Activated CD4-positive, alpha-beta T cell treated with anti-CD3 and anti-CD28 coated beads, Interleukin-2, amount 50 U/mL, for 16 hours (primary cell): Measurements from ENCODE around the gene TBC1D1.

Experiments used
- DNase-seq: peaks from one replicate; pipeline ENCODE4 v3.0.0-alpha.2; 2020

Gene TBC1D1

DNA sequence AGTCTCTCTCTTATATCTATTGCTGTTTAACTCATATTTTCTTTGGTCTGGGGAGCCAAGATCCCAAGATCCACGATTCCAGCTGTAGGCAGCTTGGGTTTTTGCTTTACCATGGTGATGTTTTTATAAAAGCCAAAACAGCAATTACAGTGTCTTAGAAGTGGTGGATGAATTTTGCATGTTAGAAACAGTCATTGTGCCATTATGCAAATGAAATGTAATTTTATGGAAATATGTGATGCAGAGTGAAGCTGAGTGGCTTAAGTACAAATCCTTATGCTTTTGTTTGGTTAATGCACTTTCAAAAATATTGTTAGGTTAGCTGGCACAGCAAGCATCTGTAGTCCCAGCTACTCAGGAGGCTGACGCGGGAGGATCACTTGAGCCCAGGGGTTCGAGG lies 36.5 kb downstream of the TBC1D1 start:
- DNase-seq = no peak

- peak; percentile 56 for DNase-seq
Observed at GRCh38 chr4:37928426-37929416, 37.8 kb downstream of the TBC1D1 start.

DNA sequence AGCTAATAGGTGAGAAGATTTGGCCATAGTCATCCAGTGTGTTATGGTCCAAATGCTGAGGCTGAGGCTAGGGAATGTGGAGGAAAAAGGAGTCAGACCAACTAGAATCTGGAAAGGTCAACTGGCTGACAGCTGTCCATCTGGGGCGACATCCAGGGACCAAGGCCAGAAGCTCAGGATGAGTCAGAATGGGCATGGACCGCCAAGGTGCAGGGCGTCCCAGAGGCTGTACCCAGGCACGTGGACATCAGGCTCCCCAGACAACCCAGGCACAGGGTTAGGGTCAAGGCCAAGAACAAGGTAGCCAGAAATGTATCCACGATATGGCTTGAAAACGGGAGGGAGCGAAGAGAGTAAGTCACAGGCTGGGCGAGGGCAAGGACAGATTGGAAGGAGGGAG lies 43.2 kb downstream of the TBC1D1 start:
- DNase-seq = no peak

- no peak for DNase-seq
Observed at GRCh38 chr4:37934609-37935008, 43.7 kb downstream of the TBC1D1 start.

DNA sequence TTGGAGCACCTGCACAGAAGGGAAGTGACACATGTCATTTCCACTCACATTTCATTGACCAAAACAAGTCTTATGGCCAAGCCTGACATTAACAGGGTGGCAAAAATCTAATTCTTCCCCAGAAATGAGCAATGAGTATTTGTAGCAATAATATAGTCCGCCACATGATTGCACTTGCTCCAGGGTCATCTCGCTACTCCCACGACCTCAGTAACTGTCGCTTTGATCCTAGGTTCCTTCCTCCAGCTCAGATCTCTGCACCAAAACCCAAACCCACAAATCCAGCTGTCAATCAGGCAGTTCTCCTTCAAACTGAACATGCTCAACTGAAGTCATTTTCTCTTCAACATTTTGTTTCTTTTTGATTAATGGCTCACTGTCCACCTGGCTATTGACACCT lies 44.1 kb downstream of the TBC1D1 start:
- no peak for DNase-seq

DNA sequence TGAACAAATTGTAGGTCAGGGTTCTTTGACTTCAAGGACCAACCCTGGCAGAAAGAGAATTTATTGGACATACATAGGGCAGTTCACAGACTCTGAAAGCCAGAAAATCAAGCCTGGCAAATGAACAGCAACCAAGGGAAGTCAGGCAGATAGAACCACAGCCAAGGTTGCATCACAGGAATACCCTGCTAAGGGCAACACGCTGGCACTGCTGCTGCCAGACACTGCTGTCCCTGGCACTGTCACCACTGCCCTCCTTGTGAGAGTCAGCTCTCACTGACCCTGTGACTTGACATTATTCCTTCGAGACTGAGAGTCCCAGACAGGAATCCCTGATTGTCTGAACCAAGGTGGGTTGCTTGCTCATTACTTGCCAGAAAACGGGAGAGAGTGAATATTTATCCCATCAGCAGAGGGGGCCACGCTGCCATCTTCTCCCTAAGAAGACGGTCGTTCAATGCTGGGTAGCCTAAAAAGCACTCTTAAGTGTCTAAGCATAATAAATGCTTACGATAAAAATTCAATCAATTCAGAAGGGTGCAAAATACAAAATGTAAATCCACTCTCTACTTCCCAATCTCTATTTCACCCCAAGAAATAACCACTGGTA lies 46.1 kb downstream of the TBC1D1 start:
- no peak for DNase-seq

- DNase-seq = no peak
Observed at GRCh38 chr4:37938208-37938607, 47.3 kb downstream of the TBC1D1 start.

DNA sequence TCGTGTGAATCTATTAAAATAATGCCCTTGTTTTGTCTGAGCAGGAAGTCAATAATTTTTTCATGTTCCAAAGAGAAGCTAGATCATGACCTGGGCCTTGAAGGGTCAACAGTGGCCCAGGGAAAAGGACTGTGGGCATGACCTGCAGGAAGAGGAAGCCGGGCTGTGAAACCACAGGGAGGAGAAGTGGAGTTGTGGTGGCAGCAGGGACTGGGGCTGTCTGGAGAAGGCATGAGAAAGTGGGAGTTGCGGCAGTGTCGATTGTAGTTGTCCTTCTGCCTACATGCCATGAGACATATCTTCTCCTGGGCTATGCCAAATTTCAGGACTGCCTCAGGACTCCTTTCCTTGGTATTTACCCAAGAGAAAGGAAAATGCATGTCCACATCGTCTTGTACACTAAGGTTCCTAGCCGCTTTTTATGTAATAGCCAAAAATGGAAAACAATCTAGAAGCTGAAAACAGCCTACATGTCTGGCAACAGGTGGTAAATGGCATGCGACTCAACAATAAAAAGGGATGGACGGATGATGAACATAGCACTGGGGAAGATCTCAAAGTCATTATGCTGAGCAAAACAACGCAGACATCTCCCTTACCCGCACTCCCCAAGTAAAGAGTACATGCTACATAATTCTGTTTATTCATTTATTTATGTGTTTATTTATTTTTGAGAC lies 55.8 kb downstream of the TBC1D1 start:
- no peak for DNase-seq

DNA sequence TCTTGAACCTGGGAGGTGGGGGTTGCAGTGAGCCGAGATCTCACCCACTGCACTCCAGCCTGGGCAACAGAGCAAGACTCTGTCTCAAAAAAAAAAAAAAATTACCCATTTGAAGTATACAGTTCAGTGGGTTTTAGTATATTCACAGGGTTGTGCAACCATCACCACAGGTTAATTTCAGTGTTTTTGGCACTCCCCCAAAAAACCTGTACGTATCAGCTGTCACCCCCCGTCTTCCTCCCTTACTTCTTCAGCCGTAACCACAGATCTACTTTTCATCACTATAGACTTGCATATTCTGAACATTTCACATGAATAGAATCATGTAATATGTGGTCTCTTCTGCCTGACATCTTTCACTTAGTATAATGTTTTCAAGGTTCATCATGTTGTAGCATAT lies 57.7 kb downstream of the TBC1D1 start:
- no peak for DNase-seq

DNA sequence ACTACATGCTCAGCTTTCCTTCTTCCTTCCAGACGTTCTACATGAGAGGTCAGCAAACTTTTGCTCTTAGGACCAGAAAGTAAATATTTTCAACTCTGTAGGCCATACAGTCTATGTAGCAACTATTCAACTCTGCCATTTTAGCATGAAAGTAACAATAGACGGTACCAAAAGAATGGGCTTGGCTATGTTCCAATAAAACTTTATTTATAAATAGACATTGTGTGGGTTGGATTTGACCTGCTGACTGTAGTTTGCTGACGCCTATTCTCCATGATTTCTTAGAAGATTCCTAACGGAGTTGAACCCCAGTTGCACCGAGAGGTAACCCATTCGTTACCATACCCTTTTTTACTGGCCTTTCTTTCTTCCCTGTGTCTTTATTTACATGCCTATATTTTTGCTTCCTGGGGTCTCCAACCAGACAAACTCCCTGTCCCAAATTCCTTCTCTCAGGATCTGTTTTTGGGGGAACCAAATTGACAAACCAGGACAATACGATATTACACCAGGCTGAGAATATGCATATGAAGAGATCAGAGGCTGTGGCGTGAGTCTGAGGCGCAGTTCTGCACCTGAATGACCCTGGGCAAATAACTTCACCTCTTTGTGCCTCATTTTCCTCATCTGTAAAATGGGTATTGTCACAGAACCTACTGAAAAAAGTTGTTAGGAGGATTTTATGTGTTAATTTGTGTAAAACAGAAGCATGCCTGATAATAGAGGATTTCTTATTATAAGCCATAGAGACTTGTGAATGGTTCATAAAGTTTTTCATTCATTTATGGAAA lies 58.9 kb downstream of the TBC1D1 start:
- no peak for DNase-seq

GRCh38 chr4:37951461-37952352 lies 60.8 kb downstream of the TBC1D1 start:
- no peak for DNase-seq

DNA sequence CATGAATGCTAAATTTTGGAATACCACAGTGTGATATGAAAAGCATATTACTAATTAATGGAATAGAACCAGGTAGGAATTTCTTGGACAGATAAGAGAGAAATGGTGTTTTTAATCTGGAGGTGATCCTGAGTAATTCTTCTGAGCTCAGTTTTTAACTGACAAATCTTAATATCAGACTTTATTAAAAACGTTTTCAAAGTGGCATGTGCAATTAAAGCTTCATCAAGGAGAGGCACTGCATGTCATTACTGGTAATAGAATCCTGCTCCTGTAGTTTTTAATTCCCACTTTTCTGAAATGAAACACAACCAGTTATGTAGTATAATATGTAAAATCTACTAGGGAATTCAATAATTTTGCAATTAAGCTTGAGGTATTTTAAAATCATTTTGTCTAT lies 62.3 kb downstream of the TBC1D1 start:
- DNase-seq = no peak

DNA sequence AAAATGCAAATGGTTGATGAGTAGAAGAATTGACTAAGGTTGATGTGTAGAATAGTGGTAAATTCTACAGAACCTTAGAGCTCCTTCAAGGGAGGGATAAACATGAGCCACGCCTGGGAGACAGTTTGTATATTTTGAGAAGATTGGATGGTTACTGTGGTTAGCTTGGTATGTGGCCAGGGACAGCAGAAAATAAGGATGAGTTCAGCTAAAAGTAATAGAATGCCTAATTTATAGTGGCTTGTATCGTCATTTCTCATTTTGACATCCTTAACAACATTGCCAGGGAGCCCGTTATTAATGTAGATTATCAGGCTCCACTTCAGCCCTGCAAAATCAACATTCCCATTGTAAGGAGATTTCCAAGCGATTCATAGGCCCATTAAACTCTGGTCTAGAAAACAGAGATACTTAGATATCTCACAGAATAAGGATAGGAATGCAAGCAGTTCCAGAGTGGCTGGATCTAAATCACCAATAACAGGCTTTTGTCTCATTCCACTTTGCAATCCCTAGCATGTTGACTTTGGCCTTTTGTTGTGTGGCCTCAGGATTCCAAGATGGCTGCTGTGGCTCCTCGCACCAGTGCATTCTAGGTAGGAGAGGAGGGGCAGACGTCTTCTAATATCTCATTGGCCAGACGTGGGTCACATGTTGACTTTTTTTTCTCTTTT lies 62.9 kb downstream of the TBC1D1 start:
- no peak for DNase-seq

DNA sequence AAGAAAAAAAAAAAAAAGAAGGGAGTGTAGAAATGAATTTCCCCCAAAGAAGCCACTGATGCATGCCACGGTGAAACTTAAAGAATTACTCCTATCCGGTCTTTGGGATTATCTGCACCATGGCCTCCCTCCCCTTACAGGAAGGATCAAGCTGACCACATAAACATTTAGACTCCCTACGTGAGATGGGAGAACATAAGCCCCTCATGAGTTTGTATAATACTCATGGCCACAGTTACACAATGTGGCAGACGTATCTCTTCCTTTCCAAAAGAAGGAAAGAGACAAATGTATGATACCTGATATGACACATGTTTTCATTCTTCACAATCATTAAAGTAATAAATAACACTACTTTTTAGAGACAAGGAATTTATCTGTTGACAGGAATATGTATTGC lies 66.1 kb downstream of the TBC1D1 start:
- DNase-seq = no peak

DNA sequence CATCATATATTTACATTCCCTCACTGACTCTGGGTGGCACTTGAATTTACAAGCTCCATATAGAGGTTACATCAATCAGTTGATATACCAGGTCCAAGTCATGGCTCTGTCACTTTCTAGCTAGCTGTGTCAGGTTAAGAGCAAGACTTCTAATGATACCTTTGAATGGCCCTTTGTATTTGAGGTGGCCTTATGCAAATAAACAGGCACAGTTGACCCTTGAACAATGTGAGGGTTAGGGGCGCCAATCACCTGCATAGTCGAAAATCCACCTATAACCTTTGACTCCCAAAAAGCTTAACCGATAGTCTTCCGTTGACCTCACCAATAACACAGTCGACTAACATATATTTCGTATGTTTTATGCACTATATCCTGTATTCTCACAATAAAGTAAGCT lies 68.0 kb downstream of the TBC1D1 start:
- no peak for DNase-seq

DNA sequence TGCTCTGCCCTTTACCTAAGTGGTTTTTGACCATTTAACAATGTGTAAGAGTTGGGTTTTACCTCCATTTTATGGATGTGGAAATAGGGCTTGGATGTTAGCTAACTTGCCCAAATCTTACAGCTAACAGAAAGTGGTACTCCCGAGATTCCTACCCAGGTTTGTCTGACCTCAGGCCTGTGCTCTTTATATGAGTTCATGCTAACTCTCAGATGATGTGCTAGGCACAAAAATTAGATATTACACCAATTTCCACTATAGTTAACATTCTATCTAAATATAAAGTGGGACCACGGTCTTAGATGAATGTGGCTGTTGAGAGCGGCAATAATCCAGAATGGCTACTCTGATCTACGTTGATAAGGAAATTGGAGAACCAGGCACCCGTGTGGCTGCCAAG lies 69.2 kb downstream of the TBC1D1 start, which contains the start of gene PTTG2:
TSS of gene PTTG2 (plus strand) at position 301 of the 400 bp plus-strand sequence. CDS start at position 338, 37 bp downstream.
- no peak for DNase-seq

DNA sequence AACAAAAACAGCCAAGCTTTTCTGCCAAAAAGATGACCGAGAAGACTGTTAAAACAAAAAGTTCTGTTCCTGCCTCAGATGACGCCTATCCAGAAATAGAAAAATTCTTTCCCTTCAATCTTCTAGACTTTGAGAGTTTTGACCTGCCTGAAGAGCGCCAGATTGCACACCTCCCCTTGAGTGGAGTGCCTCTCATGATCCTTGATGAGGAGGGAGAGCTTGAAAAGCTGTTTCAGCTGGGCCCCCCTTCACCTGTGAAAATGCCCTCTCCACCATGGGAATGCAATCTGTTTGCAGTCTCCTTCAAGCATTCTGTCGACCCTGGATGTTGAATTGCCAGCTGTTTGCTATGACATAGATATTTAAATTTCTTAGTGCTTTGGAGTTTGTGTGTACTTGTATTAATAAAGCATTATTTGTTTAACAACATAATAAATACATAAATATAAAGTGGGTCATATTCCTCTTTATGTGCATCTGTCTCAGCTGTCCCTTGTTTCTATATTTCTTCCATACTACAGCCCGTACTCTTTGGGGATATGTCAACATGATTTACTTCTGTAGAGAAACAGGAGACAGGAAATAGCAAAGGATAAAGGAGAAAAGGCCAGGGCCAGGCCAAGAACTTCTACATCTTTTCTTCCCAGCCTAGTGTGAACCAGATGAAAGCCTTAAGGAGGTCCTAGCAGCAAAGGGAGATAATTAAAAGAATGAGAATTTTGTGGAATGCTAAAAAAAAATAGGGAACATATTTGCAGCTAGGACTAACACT lies 70.0 kb downstream of the TBC1D1 start:
- no peak for DNase-seq

DNA sequence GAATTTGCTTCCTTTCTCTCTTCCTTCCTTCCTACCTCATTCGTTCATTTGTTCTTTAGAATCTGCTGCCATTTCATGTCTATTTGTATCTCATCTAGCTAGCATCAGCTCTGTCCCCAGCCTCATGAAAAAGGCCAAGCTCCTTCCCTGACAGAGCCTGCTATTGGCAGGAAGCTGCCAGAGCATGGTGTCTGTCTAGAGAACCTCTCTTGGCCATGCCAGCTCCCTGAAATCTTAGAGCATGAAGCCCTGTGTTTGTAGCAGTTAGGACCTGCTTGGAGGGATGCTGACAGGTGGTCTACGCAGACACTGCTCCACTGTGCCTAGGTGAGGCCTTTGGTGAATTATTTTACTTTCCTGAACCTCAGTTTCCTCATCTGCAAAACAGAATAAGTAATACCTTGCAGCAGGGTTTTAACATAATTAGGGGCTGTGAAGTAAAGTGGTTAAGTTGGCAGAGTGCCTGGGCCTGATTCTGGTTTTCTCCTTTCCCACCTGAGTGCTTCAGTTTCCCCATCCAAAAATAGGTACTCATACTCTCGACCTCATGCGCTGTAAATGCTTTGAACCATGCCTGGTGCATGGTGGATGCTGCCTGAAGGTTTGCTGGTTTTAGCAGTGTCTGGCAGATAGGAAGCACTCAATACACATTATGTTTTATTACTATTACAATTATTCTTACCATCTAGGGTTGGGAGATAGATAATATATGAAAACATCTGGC lies 74.0 kb downstream of the TBC1D1 start:
- no peak for DNase-seq

DNA sequence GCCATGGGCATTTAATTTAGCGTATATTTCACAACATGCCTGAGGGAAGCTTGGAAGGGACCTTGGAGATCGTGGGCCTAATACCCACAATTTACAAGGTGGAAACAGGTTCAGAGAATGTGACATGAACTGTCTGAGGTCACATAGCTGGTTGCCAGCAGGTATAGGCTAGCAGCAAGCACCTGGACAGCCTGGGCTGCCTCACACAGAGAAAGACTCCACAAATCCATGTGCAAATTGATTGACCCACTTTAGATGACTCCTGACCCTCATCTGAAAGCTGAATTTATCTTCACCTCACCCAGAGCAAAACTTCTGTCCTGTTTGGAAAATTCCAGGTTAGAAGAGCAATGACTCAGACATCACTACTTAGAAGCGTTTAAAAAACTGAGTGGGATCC lies 75.2 kb downstream of the TBC1D1 start:
- DNase-seq = no peak

- DNase-seq = no peak
Observed at GRCh38 chr4:37967736-37968135, 76.9 kb downstream of the TBC1D1 start.
